Testis (tissue), 3 donors: ENCODE measurements around the gene KCNG4. TPM values are rescaled to one million over a fixed set of nuclear protein-coding genes. Genes with fewer than 3 reads are reported as not detected.
A peak's percentile ranks its signal among the peaks of the same experiment; 100 is the strongest.

Source experiments
- DNase-seq: peaks from one replicate; pipeline ENCODE4 v3.0.0-alpha.2; 2019
- H3K27ac ChIP-seq, 2 donors: fragments of 200-600 bp; sonication (generic); one replicate each; pipeline ENCODE4 v1.5.1; 2019
- H3K27me3 ChIP-seq: fragments of 200-600 bp; sonication (generic); one replicate; pipeline ENCODE4 v1.5.1; 2019
- H3K36me3 ChIP-seq: fragments of 200-600 bp; sonication (generic); one replicate; pipeline ENCODE4 v1.5.1; 2017; ENCODE audit warnings: low read depth; ENCODE audit errors: missing control alignments
- H3K4me1 ChIP-seq: fragments of 200-600 bp; sonication (generic); one replicate; pipeline ENCODE4 v1.5.1; 2019
- H3K4me3 ChIP-seq, 2 donors: fragments of 200-600 bp; sonication (generic); one replicate each; pipeline ENCODE4 v1.5.1; 2017 to 2019
- H3K9me3 ChIP-seq: fragments of 200-600 bp; sonication (generic); one replicate; pipeline ENCODE4 v1.5.1; 2017
- CTCF ChIP-seq, 3 experiments: fragments of 450-650 bp in 2 of 3; fragments of 200-600 bp in 1 of 3; sonication (generic) in 1 of 3; IDR thresholded peaks; one replicate each; pipeline ENCODE4 v1.5.1; 2016 to 2019; ENCODE audit warnings: antibody characterized with exemption in 3 of 3, mild to moderate bottlenecking in 2 of 3, moderate library complexity in 1 of 3
- POLR2A ChIP-seq: fragments of 450-650 bp; IDR thresholded peaks from one replicate; pipeline ENCODE4 v1.6.1; 2017; ENCODE audit warnings: antibody characterized with exemption, mild to moderate bottlenecking, moderate library complexity
- WGBS, 2 donors: methylation state at CpG; one replicate each; pipeline ENCODE4 v1.1.5; 2018; 5-methylcytosine and 5-hydroxymethylcytosine counted together
- intact Hi-C: fragments of 100-400 bp; cut with DNase I; formaldehyde crosslinking; loops from one replicate; pipeline ENCODE4 v1.15.1; 2023; ENCODE audit warnings: low total_unique reads
- polyA plus RNA-seq: library from polyadenylated mRNA; stranded (reverse); fragments of 350-450 nt; fragmentation: Illumina TruSeq; extraction: RNeasy Lipid Tissue Mini Kit (QIAGEN cat#74804); gene quantifications from one replicate; pipeline ENCODE4 v1.2.3, GENCODE V29; 2014; ENCODE audit warnings: low read depth, low replicate concordance; ENCODE audit not compliant: insufficient read depth
- total RNA-seq, 2 donors: library from RNA; depleted of rRNA; stranded (reverse); fragments of >200 nt; gene quantifications; one replicate each; pipeline ENCODE4 v1.2.3, GENCODE V29; 2016

The KCNG4 gene
- total and polyA plus RNA-seq, 3 donors from 2014 or later, result 0.06 to 0.08 TPM; not detected in 1

- intact Hi-C loops, result no loop called here
- Histone ChIP-seq H3K9me3 (no peaks in the 10 kb centered on the region), H3K4me1 (peaks cover 16% of the 10 kb centered on the region), H3K36me3 (no peaks in the 10 kb centered on the region), H3K27ac (no peak overlapping the region), H3K4me3 (no peak overlapping the region), H3K27me3 (no peaks in the 10 kb centered on the region)
- no peak for DNase-seq
- no peak for TF ChIP-seq POLR2A
- TF ChIP-seq CTCF (IDR thresholded peaks at IDR 0.05), result no peak
- WGBS, 2 donors, result 87 to 95% methylated on average over 17 of the region's 17 CpGs
Observed at GRCh38 chr16:84237994-84238750, 1.6 kb downstream of the KCNG4 start.

- Histone ChIP-seq H3K4me3 (no peak overlapping the region), H3K27me3 (no peaks in the 10 kb centered on the region), H3K9me3 (no peaks in the 10 kb centered on the region), H3K27ac (no peak overlapping the region), H3K36me3 (no peaks in the 10 kb centered on the region), H3K4me1 (peaks cover 16% of the 10 kb centered on the region)
- WGBS, 2 donors, result 78 to 86% methylated on average over 4 to 25 of the region's 25 CpGs
- intact Hi-C loops, result no loop called here
- no peak for DNase-seq
- TF ChIP-seq POLR2A (no peak), CTCF (IDR thresholded peaks at IDR 0.05) (no peak)
Observed at GRCh38 chr16:84236671-84237070, 3.1 kb downstream of the KCNG4 start.

- intact Hi-C loops, result no loop called here
- TF ChIP-seq POLR2A (no peak), CTCF (IDR thresholded peaks at IDR 0.05) (no peak)
- Histone ChIP-seq H3K4me1 (peaks cover 12% of the 10 kb centered on the region), H3K4me3 (no peak overlapping the region), H3K27ac (peak overlapping the region in 1 of 2 donors; percentile 76), H3K36me3 (no peaks in the 10 kb centered on the region), H3K27me3 (no peaks in the 10 kb centered on the region), H3K9me3 (no peaks in the 10 kb centered on the region)
- WGBS, 2 donors, result 42 to 51% methylated on average over 21 of the region's 21 CpGs
- peak; percentile 21 for DNase-seq
Observed at GRCh38 chr16:84234321-84235241, 5.2 kb downstream of the KCNG4 start.

GRCh38 chr16:84233748-84234147 is 6.1 kb downstream of the KCNG4 start:
- H3K36me3 ChIP-seq, result no peaks in the 10 kb centered on the region
- TF ChIP-seq CTCF (IDR thresholded peaks at IDR 0.05) (no peak), POLR2A (no peak)
- H3K4me3 ChIP-seq, result no peak overlapping the region
- no peaks in the 10 kb centered on the region for H3K27me3 ChIP-seq
- H3K27ac ChIP-seq, result no peak overlapping the region
- no peak for DNase-seq
- intact Hi-C loops, result no loop called here
- no peaks in the 10 kb centered on the region for H3K9me3 ChIP-seq
- H3K4me1 ChIP-seq, result peaks cover 12% of the 10 kb centered on the region
- 90 to 93% methylated on average over 9 of the region's 9 CpGs for WGBS, 2 donors
